ENCODE measurements around the gene DUSP23.

Gene DUSP23

DNA sequence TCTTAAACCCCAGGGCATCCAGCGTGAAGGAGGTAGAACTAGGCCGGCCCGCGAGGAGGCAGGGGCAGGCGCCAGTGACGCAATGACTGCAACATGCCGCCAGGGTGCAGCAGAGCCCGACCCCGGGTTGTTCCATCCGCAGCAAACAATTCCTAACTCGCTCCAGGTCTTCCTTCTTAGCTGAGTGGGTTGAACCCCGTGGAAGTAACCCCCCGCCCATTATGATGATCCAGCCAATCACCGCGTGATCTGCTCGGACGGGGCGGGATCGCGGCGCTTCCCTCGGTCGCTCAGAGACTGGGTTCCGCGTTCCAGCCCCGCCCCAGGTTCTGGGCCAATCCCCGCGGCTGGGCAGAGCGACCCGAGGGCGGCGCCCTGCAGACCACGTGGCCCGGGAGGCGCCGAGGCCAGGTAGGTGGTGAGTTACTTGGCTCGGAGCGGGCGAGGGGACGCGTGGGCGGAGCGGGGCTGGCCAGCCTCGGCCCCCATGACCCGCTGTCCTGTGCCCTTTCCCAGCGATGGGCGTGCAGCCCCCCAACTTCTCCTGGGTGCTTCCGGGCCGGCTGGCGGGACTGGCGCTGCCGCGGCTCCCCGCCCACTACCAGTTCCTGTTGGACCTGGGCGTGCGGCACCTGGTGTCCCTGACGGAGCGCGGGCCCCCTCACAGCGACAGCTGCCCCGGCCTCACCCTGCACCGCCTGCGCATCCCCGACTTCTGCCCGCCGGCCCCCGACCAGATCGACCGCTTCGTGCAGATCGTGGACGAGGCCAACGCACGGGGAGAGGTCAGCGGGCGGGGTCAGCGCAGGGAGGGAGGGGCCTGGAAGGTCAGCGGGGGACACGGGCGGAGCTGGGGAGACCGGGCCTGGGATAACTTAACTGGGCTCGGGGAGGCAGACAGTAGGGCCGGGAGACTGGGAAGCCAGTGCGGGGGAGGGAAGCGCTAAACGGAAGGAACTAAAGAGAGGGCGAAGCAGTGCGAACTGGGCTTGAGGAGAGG lies at the start of gene DUSP23:
Gene DUSP23, plus strand, starts transcription at position 380 of the 1,000 bp plus-strand sequence. Its CDS starts 139 bp downstream, at position 519.
- peak; percentile 97 for DNase-seq

DNA sequence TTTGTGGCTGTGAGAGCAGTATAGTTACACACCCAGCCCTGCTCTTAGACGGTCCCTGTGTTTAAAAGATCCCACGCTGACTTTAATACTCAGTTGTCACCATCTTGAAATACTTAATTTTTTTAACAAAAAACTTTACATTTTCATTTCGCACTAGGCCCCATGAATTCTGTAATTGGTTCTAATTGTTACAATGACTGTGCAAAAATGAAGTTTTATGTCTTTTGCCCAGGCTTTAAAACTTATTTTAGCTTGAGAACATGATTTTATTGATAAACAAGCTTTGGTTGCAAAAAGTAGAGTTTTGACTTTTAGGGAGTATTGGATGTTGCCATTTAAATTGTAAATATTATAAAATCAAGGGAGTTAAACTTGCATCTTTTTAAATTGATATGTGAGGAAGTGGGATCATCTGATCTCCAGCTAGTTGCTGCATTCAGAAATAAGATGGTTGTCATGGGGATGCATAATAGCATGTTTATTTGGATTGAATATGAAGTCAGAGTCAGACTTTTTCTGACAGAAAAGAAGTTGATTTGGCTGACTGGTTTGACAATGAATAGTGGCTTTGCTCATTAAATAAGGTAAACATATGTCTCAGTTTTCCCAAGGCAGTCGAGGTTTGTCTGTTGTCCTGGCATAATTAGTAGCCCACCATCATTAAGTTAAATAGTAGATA lies 43.4 kb upstream of the DUSP23 start:
- DNase-seq, result no peak

DNA sequence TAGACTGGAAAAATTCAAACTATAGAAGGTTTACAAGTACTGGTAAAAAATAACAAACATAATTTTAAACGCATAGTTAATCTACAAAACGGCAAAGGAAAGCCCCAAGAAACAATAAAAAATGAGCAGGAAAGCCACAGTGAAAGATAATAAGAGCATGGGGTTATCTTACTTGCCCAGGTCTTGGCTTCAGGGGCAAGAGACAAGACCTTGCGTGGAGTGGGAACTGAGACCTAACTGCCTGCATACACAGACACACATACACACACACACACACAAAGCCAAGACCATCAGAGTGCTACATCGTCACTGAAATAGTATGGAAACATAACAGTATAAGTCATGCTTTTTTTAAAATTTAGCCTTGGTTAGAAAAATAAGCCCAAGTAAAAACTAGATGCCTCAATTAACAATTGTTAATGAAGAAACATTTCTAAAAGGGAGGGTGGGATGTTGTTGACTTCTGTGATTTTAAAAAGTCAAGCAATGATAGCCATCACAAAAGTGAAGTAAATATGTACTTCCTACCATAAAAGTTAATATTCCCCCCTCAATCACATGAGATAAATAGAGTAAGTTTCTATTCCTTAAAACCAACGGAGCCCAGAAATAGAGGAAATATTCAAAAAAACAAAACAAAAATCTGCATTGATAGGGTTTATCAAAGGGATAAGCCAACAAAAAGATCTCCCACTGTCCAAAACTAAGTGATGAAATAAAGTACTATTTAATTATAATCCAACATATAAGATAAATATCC lies 36.9 kb upstream of the DUSP23 start:
- no peak for DNase-seq

DNA sequence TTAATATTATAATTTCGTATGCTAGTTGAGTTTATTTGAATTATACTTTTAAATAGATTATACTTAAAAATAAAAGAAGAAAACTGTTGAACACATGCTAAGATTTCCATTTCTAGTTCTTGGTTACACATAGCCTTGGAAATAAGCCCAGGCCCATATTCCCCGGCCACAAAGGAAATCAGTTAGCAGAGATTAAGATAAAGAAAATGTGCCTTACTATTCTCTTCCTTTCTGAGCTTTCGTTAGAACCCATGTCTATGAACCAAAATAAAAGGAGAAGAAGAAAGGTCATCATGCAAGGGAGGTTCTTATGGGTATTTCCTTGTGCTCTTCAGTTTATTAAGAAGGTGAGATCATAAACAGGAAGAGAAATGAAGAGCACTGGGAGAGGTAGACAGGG lies 34.1 kb upstream of the DUSP23 start:
- no peak for DNase-seq

DNA sequence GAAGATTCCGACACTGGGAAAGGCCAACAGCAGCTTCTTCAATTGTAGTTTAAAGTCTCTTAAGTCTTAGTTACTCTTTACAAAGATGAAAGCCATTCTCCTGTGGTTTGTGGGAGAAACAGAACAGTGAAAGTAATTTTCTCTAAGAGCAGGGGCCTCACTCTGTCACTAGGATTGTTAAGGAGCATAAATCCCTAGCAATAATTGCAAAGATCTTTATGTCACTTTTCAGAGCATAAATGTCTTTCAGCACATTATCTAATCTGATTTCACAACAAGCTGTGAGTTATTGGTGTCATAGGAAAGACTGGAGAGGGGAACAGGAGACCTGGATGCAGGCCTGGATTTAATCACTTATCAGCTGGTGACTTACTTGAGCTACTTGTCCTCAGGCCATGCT lies 32.4 kb upstream of the DUSP23 start:
- no peak for DNase-seq

- no peak for DNase-seq
These were observed 31.1 kb upstream of the DUSP23 start for GRCh38 chr1:159749630-159750029.

DNA sequence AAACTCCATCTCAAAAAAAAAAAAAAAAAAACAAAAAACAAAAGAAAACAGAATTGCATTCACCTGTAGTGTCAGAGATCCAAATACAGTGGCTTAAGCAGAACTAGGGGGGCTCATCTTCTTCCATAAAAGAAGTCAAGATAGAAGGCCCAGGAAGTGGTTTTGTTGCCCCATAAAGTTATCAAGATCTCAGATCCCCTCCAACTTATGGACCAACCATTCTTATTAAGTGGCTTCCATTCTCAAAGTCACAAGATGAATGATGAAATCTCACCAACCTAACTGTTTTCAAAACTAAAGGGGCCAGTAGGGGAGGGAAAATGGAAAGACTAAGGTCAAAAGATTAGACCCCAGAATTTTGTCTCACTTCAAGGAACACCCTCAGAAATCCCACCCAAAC lies 30.1 kb upstream of the DUSP23 start:
- no peak for DNase-seq

DNA sequence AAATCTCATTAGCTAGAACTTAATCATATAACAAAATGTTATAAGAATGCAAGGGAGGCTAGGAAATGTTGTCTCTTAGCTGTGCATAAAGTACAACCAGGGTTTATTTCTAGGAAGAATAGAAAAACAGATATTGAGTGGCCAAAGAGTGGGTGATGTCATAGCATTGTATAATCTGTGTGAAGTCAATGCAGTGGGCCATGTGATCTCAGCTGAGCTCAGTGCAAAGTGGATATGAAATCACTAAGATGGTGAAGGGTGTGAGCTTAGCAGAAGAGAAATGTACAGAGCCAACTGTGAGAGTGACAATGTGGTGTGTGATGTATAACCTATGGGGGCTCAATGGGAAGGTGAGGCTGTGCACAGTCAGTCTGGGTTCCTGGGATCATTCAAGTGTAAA lies 29.7 kb upstream of the DUSP23 start:
- no peak for DNase-seq

DNA sequence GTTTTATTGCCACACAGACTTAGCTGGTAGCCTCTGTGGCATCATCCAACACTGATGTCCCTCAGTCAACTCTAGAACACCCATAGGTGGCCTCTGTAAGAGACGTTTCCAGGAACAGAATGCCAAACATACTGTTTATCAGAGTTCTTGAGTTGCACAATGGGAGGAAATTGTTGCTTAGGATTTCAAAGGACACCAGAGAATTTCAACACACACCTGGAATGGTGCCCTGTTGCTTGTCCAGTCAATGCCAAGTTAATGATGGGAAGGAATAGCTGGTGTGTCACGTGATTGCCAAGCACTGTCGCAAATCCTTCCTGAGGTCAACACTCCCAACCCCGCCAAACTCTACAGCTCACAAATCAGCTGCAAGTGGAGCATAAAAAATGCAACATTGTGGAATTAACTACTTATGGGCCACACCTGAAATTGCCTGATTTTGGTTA lies 28.6 kb upstream of the DUSP23 start:
- no peak for DNase-seq

GRCh38 chr1:159753386-159753785 lies 27.4 kb upstream of the DUSP23 start:
- no peak for DNase-seq

GRCh38 chr1:159755451-159756007 lies 25.2 kb upstream of the DUSP23 start:
- no peak for DNase-seq

DNA sequence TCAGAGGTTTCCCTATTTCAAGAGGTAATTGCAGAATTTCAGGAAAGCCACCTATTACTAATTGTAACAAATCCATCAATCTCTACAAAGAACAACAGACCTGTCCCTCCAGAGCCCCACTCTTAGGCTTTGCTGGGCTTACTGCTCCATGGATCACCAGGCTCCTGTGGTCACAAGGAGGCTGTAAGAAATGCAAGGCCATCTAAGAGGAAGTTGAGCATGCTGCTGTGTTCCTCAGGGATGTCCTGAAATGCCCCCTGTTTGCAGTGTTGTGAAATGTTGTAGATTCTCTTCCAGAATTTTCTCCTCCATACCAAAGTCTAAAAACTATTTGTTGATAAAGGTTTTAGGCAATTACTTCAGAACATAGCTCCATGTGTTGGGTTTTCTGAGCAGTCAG lies 24.4 kb upstream of the DUSP23 start:
- no peak for DNase-seq

GRCh38 chr1:159763686-159764085 lies 17.1 kb upstream of the DUSP23 start:
- DNase-seq, result no peak

DNA sequence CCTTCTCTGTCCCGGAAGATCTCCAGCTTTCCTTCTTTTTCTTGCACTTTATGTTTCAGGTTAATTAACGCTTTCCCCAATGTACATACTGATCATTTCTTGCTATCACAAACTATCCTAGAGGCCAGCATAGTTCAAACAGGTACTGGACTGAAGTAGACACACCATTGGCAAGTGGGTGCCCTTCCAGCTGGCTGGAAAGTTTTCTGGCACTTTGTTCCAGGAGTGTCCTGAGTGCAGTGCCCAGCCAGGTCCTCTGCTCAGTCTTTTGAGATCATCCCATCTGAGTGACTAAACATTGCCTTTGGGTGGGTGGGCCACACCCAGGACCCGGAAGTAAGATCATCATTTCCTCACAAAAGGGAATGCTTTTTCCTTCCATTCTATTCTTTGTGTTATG lies 15.0 kb upstream of the DUSP23 start:
- DNase-seq, result no peak

- DNase-seq, result no peak
These were observed 9.5 kb upstream of the DUSP23 start for GRCh38 chr1:159771127-159771895.

DNA sequence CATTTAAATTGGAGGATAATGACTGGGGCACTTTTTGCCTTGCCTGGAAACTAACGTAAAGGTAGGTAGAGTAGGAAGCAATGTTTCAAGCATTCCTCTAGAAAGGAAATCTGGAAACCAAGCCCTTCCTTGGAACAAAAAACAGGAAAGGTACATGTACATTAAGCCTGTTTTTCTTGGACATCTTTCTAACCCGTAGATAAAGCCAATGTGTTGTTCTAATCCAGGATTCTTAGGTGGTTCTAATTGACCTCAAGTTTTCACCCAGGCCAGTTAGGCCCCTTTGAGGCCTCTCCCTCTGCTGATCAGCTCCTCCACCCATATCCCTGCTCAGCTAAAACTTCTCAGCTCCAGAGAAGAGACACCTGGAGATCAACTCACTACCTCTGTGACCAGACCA lies 6.3 kb upstream of the DUSP23 start:
- no peak for DNase-seq

DNA sequence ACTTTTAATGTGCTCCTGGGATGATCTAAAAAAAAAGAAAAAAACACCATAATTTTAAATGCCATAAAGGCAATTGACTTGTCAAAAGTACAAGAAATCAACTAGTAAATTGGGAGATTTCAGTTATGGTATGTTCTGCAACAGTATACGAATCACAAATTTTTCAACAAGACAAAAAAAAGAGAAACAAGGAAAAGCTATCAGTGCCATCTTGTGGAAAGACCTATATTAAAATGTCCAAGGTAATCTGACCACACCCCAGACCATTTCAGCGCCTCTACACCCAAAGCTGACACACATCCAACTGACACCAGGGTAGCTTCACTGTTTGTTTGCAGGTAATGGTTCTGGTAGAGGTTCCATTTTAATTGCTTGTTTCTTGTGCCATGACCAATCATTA lies 5.0 kb upstream of the DUSP23 start:
- no peak for DNase-seq

DNA sequence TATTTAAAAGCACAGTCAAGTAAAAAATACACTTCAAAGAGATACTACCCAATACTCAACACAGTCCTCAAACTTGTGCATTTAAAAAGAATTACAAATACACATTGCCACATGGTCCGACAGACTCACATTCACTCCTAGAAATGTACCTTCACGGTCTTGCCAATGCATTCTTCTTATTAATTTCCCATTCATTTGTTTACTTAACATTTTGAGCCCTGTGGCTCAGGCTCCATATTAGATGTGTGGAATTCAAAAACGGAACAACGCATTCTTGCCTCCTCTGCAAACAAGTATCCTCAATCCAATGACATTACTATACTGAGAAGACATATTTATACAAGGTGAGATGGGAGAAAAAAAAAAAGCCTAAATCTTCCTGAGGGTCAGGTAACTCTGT lies 2.5 kb upstream of the DUSP23 start:
- DNase-seq, result no peak

DNA sequence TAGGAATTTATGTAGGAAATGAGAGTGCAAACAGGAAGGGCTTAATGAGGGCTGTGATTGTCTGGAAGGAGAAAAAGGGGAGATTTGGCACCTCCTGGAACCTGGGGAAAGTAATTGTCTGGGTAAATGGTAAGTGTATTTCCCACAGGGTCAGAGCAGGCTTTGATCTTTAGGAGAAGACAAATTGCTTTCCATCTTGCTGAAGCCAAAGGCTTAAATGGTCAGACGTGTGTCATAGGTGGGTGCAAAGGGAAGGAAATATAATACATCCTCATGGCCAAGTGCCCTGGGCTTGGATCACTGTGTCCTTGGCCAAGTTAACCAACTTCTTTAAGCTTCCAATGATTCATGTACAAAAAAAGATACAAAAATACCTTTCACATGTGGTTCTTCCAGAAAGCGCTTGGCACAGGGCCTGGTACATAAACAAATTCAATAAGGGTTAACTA lies 1.3 kb upstream of the DUSP23 start:
- DNase-seq, result no peak

DNA sequence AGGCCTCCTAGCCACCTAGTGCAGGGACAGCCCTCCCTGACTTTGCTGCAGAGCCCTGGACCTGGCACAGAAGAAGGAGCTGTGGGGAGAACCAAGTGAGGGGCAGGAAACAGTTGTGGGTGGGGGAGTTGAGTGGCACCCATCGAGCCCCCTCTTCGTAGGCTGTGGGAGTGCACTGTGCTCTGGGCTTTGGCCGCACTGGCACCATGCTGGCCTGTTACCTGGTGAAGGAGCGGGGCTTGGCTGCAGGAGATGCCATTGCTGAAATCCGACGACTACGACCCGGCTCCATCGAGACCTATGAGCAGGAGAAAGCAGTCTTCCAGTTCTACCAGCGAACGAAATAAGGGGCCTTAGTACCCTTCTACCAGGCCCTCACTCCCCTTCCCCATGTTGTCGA lies 1.2 kb downstream of the DUSP23 start:
- no peak for DNase-seq

DNA sequence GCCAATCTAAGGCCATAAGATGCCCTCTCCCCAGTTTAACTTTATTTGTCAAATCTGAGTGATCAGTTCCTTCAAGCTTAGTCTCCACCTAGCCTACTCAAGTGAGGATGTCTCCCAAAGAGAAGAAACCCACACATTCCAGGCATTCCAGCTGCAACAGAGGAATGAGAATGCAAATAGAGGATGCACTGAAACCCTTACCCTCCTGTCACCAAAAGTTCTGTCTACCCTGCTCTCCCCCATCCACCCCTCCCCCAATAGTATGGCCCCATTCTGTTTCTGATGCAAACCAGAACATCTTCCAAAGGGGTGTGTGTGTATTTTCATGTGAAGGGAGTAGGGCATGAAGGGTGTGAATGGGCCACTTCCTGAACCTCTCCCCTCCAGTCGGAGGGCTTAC lies 3.0 kb downstream of the DUSP23 start:
- DNase-seq, result no peak

- DNase-seq, result no peak
These were observed 5.7 kb downstream of the DUSP23 start for GRCh38 chr1:159786465-159786864.

Measured in CD4-positive, alpha-beta T cell treated with Interferon gamma for 1 hour (primary cell).